AG08396 (cell line): ENCODE data around the gene MARK3.

Experiments used
- DNase-seq: peaks from one replicate; pipeline ENCODE4 v3.0.0; 2012; ENCODE audit warnings: low spot score, mixed read lengths

The MARK3 gene

GRCh38 chr14:103367995-103368394 is 17.2 kb upstream of the MARK3 start:
- DNase-seq: no peak

GRCh38 chr14:103370087-103370486 is 15.1 kb upstream of the MARK3 start:
- no peak for DNase-seq

GRCh38 chr14:103372017-103372416 is 13.2 kb upstream of the MARK3 start:
- DNase-seq: no peak

- DNase-seq: peak; percentile 92
Measured at GRCh38 chr14:103372552-103373304, 12.5 kb upstream of the MARK3 start.

GRCh38 chr14:103374121-103374520 is 11.1 kb upstream of the MARK3 start:
- no peak for DNase-seq

- DNase-seq: no peak
Measured at GRCh38 chr14:103377522-103378037, 7.6 kb upstream of the MARK3 start.

GRCh38 chr14:103378038-103378854 is 7.0 kb upstream of the MARK3 start:
- DNase-seq: no peak

- DNase-seq: no peak
Measured at GRCh38 chr14:103380719-103381377, 4.4 kb upstream of the MARK3 start.

GRCh38 chr14:103382376-103382775 is 2.8 kb upstream of the MARK3 start:
- DNase-seq: peak; percentile 59

GRCh38 chr14:103384450-103385151 is 614 bp upstream of the MARK3 start:
- DNase-seq: no peak

- DNase-seq: no peak
Measured at GRCh38 chr14:103385929-103386712, 906 bp downstream of the MARK3 start.

GRCh38 chr14:103386713-103387329 is 1.6 kb downstream of the MARK3 start:
- no peak for DNase-seq

GRCh38 chr14:103388664-103389063 is 3.4 kb downstream of the MARK3 start:
- DNase-seq: no peak

GRCh38 chr14:103390605-103391004 is 5.4 kb downstream of the MARK3 start:
- DNase-seq: no peak

- DNase-seq: peak; percentile 44
Measured at GRCh38 chr14:103391048-103391447, 5.8 kb downstream of the MARK3 start.

GRCh38 chr14:103392106-103392505 is 6.9 kb downstream of the MARK3 start:
- no peak for DNase-seq

GRCh38 chr14:103392572-103392971 is 7.4 kb downstream of the MARK3 start:
- no peak for DNase-seq

- no peak for DNase-seq
Measured at GRCh38 chr14:103393070-103393469, 7.9 kb downstream of the MARK3 start.

GRCh38 chr14:103393676-103394626 is 8.7 kb downstream of the MARK3 start:
- peak; percentile 37 for DNase-seq
